COLO668 (cell line): ENCODE results near the gene TPH1.

Experiments
- DNase-seq: peaks from one replicate; lab custom pipeline; 2025; ENCODE audit not compliant: unreplicated experiment; lab: John Stamatoyannopoulos, UW

The TPH1 gene

DNA sequence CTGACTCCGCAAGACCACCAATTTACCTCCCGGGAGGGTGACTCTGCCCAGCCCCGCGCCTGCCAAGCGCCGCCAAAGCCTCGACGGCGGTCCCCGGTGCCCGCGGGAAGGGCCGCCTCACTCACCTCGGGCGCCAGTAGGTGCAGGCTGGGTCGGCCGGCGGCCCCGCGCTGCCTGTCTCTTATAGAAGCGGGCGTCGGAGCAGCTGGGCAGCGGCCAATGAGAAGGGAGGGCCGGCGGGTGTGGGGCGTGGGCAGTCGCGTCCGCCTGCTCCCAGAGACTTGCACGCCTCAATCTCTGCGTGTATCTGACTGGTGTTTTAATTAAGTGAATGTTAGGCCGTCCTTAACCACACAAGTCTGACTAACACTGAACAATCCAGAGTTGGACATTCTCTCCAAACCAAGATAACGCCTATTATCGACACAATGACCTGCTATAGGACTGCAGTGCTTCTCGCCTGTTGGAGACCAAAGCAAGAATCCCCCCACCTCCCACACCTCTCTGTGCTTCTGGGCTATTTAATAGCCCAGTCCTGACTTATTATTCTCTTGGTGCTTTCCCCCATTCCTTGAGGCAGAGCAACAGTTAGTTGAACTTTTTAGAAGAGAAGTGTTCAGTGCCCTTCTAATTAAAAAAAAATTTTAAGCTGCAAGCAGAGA lies at the start of gene TPH1:
Gene TPH1 (minus strand): TSS at position 154 of the 662 bp plus-strand sequence. CDS start 5,507 bp downstream, outside the sequence.
- peak; percentile 40 for DNase-seq

DNA sequence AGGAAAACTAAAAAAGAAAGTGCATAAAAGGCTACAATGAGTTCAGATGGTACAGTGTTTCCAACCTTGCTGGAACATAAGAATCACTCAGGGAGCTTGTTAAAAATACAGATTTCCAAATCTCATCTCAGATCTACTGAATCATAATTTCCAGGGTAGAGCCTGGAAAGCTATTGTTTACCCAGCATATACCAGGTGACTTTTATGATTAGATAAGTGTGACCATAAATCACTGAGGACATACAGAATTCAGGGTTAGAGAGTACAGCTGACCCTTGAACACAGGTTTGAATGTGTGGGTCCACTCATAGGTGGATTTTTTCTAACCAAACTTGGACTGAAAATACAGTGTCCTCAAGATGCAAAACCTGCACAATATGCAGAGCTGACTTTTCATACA lies 47.9 kb upstream of the TPH1 start:
- DNase-seq, result no peak

DNA sequence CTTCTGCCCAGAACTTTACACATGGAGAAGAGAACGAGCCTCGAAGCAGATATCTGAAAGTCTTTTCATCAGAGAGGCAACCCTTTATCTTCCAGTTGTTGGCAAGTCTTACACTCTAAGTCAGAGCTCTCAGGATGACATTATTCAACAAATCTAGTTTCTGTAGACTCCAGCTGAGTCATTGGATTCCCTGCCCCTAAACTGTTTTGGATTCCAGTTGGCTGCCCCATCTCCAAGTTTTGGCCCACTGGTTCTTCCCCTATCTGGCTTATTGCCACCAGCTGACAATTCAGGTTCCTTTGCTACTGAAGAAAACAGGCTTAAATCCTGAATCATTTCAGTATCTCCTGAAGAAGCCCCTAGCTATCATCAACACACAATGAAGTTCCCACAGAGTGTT lies 45.7 kb upstream of the TPH1 start:
- no peak for DNase-seq

DNA sequence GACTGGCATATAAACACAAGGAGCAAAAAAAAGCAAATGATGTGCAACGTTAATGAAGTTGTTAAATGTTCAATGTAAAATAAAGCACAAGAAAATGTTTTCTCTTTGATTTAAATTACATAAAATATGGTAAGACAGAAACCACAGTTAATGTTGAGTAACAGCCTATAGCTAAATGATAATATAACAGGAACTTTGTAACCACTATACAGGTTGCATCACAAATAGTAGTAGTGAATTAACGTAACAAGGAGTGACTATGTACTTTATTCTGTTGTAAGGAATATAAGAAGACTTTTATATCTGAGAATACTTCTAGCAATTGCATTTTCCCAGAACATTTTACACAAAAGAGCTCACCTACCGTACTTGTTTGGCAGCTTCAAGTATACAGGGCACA lies 42.9 kb upstream of the TPH1 start:
- no peak for DNase-seq

DNA sequence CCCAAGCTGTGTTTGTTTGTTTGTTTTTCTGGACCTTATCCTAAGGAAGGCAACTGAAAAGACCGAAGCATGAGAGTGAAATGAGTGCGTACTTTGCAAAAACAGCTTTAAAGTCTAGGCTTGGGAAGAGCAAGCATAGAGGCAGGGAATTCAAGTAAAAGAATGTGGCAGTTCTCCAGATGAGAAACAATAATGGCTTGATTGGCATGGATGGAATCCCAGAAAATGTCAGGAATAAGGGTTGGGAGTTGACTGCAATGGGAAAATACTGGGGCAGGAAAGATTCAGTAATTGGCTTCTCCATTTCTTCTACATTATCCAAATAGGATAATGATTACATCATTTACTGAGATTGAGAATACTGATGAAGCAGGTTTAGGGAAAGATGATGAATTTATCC lies 42.3 kb upstream of the TPH1 start:
- DNase-seq, result no peak

DNA sequence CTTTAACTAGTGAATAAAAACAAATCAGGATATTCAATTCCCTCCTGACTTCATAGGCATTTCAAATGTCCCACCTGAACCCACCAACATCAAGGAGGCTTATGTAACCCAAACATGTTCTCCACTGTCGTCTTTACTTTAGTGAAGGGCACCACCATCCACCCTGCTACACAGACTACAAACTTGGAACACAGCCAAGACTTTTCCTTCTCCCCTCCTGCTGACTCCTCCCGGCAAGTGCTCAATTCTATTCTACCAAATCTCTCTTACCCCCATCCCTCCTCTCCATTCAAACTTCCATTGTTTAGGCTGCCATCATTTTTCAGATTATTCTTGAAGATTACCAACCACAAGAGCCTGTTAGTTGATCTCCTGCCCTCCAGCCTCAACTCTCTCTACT lies 35.5 kb upstream of the TPH1 start:
- no peak for DNase-seq

DNA sequence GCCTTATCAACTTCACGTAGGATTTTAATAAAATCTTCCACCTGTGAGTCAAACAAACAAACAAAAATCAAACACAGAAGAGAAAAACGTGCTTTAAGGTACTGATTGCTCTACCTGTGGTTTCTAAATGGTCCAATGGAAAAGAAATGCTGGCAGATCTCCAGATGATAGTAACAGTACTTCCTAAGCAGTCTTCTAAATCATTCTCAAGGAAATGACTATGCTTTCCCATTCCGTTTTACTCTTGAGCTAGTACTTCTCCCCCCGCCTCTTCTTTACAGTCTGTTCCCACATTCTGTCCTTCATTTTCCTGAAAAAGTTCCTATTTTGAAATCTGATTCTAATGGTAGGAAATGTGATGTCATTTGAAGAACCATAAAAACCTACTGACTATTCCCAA lies 34.4 kb upstream of the TPH1 start:
- DNase-seq, result no peak

DNA sequence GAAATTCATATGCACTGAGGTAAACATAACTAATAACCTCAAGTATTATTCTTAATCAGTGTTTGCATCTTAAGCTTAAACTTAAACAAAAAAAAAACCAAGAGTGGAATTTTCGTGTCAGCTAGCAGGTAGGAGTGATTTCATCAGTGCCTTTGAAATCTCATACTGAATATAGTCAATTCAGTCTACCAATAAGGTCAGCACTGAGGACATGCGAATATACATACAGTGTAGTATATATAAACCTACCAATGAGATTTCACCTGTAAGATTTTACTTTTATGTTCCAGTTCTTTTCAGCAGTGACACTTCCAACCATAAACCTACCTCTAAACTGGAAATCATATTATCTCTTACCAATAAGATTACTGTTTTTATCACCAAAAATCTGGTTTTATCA lies 32.8 kb upstream of the TPH1 start:
- no peak for DNase-seq

DNA sequence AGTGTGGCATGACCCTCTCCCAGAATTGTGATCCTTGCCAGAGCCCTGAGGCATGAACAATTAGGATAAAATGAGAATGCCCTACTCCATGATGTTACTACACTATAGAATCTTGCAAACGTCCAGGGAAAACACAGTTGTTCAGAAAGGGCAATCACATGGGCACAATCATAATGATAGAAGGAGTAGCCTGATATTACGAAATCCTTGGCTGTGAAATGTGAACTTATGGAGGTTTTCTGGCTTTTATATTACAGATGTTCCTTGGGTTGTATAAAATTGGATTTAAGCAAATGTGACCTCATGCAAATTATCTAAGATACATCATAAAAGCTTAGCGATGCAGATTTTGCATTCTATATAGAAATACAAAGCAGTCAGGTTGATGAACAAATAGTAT lies 29.4 kb upstream of the TPH1 start:
- DNase-seq, result no peak

DNA sequence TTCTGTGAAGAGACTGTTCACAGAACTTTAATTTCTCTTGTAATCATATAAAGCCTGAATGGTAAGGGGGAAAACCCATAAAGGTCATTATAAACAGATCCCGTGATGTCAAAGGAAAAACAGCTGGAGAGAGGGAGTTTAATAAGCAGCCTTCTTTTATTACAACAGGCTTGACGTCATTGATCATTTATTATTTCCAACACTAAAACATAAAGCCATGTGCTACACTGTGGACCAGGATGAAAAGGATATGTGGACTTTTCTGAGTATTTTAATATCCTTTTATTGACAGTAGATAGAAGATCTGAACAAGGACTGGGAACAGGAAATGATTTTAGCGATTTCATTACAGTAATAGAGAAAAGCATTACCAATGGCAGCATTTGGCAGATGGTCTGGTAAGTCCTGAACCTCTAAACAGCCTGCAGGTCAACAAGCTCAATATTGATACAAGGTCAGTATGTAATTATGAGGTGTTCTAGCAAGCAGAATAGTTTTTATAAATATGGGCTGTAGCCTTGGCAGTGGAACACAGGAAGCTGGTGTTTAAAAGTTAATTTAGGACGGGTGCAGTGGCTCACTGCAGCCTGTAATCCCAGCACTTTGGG lies 25.1 kb upstream of the TPH1 start:
- DNase-seq, result no peak

DNA sequence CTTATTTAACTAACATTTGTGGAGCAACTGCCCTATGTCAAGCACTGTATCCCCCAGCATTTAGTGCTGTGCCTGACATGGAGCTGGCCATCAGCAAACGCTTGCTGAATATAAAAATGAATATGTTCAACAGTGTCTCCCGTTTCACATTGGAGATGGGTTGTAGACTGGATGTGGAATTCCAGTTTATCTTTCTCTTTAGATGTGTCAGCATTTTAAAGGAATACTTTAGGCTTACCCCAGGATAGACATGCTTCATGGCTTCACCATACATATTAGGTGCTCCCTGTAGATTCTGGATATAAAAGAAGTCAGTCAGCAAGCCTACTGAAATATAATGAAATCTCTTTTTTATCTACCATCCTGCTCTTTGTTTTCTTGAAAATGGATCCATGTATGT lies 21.3 kb upstream of the TPH1 start:
- DNase-seq, result no peak

DNA sequence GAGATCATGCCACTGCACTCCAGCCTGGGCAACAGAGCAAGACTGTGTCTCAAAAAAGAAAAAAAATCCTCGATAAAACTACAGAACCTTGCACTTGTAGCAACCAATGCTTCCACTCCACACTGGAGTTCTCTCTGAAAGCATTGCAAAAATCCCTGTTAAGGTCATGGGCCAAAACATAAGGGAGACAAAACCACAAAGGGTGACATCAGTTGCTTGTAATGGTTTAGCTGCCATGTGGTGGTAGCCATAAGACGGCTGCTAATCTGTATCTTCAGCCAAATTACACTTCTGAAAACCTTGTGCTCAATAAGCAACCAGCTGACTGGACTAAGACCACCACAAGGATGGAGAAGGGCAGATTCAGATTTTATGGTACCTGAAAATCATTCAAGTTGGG lies 20.6 kb upstream of the TPH1 start:
- no peak for DNase-seq

DNA sequence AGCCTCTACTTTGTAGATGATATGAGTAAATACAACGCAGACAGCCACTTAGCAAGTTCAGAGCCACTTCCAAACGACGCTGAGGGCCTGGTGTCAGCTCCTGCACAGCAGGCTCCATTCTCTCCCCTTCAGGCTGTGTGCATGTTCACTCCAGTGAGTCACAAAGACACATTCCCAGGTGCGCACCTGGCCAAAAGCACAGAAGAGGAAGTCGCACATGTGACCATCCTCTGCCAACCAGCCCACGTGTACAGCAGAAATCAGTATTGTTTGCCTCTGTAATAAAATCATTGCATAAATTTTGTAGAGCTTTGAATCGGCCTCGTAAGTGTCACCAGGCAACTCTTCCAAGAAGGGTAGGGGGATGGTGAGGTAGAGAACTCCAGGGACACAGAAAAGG lies 19.5 kb upstream of the TPH1 start:
- peak; percentile 88 for DNase-seq

DNA sequence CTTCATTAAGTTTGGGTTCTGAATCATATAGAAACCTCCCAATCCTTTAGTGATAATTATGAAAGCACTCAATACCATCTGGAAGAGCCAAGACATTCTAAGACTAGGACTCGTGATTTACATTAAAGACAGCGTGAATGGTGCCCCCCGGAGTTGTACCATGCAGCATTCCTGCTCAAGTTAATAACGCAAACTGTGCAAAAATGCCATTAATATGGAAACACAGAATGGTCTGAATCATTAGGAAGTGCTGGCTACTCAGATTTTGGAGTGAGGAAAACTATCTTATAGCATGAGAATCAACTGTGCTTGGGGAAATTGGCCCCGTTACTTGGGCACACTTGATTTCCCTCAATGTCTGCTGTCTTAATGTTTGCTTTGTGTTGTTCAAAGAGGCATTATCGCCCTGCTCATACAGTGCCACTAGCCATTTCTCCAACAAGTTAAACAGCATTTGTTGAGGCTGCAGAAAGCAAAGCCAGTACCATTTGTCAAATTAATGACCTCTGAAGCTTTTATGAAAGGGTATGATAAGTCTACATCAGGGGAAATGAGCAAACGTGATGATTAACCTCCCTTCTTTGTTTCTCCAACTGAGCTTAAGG lies 18.5 kb upstream of the TPH1 start:
- peak; percentile 30 for DNase-seq

DNA sequence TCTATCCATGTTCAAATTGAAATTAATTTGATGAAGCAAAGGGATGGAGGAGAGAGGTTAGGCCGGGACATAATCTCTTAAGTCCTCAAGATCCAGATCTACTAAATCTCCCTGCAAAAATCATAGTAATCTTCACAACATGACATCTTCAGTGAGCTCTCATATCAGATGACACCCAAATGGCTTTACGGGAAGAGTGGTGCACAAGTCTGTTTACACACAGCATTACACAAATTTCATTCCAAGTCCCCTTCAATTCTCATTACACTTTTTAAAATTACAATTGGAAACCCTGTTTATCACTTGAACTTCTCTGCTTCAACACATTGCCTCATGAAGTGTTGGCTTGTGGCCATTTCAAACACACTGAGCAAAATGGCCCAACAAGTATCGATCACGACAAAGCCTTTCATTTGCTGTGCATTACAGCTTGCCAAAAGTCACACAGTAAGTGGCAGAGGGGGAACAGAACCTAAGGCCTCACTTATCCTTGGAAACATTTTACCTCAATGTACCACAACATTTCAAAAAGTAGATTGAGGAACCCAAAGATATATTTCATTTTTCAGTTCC lies 17.9 kb upstream of the TPH1 start:
- DNase-seq, result peak; percentile 49

DNA sequence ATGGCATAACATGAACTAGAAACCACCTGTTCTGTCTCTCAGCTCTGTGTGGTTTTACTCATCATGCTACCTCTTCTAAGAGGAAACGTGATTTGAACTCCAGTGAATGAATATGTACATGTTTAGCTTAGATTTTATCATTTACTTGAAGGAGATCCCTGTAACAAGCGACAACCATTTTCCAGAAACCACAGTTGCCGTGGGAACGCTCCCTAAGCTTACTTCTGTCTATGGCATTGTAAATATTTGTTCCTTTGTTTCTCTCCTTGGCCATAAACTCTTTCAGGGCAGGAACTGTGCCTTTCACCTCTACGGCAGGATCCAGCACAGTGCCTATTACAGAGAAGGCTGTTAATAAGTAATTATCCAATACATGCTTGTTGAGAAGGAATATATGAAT lies 17.1 kb upstream of the TPH1 start:
- DNase-seq, result peak; percentile 64

DNA sequence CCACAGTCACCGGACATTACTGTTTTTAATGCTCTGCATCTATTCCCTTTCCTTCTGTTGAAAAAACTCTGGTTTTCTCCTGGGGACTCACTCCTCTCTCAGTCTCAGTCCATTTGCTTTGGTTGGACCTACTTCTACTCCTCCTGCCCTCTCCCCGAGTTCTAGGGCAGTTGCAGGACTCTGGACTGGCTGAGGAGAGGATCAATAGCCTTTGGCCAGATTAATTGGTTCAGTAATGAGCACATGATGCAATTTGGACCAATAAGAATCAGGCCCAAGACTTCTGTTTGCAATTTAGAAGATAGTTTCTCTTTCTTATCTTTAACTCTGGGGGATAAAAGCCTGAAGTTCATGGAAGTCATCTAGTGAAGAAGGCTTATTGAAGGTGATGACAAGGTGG lies 15.3 kb upstream of the TPH1 start:
- no peak for DNase-seq

DNA sequence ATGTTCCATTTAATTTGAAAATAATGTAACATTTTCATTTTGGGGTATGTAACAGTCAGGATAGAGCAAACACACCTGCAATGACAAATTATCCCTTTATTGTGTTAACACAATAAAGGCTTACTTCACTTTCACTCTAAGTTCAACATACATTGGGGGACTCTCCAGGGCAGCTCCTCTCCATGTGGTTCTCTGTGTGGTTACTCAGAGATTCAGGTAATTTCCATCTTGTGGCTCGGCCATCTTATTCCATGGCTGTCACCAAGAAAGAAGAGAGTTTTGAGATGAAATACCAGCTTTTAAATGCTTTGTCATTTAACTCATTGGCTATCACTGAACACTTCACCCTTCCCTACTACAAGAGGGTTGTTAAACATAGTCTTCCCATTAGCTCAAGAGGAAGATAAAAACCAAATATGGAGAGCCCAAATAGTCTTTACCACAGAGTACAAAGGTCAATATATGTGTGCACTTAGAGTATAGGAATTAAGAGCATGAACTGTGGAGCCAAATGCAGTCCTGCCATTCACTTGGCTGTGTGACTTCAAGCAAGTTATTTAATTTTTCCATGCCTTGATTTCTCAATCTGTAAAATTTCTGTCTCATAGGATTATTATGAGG lies 10.6 kb upstream of the TPH1 start:
- no peak for DNase-seq

DNA sequence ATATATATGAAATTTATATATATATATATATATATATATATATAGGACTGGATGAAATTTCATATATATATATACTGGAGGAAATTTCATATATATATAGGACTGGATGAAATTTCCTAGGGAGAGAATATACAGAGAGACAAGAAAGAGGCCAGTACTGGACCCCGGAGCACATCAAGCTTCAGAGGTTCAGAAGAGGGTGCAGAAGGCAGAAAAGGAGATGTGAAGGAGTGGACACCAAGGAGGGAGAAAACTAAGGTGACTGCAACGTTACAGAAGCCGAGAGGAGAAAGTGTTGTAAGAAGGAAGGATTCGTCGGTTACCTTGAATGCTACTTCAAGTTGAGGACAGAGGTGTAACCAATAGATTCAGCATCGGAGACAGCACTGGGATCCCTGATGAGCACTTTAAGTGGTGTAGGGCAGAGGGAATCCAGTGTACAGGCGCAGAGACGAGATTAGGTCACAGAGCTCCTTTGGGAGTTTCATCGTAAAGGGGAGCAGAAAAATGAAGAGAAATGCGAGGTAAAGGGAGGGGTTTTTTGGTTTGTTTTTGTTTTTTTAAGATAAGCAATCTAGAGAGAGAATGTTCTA lies 8.5 kb upstream of the TPH1 start:
- no peak for DNase-seq

DNA sequence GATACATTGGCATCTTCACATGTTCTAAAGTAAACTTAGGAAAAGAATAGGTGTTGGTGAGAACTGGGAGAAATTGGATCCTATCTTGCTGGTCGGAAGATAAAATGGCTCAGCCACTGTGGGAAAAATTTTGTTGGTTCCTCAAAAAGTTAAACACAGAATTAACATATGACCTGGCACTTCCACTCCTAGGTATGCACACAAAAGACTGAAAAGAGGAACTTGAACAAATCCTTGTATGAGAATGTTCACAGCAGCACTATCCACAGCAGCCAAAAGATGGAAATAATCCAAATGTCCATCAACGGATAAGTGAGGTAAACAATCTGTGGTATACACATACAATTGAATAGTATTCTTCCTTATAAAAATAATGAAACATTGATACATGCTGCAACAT lies 4.8 kb upstream of the TPH1 start:
- DNase-seq, result no peak

DNA sequence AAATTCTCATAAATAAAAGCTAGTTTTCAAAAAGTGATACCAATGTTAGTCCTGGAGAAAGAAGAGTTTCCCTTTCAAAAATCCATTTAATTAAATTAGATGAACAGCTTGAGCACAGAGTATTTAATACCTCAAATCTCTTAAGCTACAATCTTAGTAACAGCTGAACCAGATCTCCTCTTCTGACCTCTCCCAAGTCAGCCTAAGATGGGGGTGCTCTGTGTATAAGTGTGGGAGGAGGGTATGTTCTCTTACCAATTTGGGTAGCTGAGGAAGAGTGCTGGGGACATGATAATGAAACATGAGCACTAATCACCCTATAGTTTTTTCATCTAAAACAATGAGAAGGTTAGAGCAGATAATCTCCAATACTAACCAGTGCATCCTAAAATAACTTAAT lies 9.6 kb downstream of the TPH1 start:
- no peak for DNase-seq

DNA sequence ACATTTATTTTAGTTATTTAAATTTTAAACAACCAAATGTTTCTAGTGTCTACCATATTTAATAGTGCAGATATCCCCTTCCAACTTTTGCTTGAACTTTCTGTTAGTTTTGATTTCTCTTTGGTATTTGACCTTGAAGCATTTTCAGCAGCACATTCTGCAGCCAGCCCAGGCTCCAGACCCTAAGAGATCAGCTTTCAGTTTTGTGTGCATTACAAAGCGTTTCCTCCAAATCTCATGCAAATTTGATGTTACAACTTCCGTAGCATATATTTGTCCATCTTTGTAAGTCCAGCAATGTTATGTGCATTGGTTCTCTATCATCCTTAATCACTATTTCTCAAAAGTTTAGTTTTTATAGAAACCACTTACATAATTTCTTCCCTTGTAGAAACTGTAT lies 18.6 kb downstream of the TPH1 start:
- no peak for DNase-seq
